ENCODE data around the gene PDHX. TPM values are rescaled to one million over a fixed set of nuclear protein-coding genes. Genes with fewer than 3 reads are reported as not detected.
"Not testable (repeated sequence)": the region's sequence is repeated elsewhere in the genome, so short reads cannot be mapped to it uniquely, and the experiment has no call there.

PDHX gene
- total RNA-seq, 2 donors from 2014 or later: 92.1 to 115 TPM

GRCh38 chr11:34907934-34908593, 8.4 kb upstream of the PDHX start:
- ATAC-seq: no peak
- intact Hi-C loops (cut with DNase I): no loop called here

DNA sequence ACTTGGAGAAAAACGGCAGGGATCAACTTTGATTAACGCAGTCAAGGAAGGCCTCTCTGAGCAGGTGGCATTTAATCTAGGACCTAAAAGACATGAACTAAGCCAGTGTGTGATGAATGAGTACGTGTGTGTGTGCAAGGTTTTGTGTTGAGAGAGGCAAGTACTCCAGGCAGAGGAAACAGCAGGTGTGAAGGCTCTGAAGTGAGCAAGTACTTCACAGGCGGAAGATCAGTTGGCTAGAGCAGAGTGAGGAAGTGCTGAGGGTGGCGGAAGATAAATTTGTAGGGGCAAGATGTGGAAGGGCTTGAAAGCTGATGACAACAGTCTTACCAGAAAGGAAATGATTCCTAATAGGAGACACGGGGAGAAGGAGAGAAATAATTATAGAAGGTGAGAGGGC, 7.0 kb upstream of the PDHX start:
- DNase-seq: no peak
- no peak for ATAC-seq
- intact Hi-C loops (cut with DNase I): no loop called here

More at GRCh38 chr11:34907934-34908593, 8.4 kb upstream of the PDHX start:
- DNase-seq: no peak

- intact Hi-C loops (cut with DNase I): no loop called here
- peak in 1 of 2 donors; percentile 77 for ATAC-seq
- no peak for DNase-seq
These were observed 6.5 kb upstream of the PDHX start for GRCh38 chr11:34909955-34910354.

DNA sequence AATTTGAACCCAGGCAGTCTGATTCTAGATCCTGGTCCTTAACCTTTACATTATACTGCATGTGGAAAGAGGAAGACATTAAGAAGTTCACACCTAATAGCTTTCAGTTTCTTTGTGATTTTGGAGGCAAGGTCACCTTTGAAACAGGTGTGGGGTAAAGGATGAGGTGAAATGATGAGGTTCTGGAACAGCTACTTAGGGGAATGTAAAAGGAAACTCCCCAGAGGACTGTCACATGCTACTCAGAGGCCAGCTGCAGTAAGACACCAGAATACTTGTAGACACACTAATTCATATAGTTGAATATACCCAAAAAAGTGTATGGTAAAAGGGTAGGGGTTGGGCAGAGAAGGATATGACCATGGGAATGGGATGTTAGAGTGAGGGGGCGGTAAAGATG, 5.6 kb upstream of the PDHX start:
- no peak for DNase-seq
- intact Hi-C loops (cut with DNase I): no loop called here
- ATAC-seq: no peak

DNA sequence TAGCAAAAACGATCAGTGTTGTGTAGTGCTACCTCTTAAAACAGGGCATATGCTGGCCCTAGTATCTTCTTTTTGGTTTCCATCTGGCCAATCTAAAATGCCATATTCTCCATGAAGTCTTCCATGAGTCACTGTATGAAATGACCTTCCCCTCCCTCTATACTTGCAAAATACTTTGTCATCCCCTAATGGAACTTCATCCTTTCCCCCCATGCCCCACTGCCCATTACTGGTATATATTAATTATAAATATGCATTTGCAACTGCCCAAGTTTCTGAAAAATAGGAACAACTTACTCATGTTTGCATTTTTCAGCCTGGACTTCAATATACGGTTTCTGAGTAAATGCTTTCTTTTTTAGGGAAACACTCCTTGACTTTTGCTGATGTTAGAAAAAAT, 4.7 kb upstream of the PDHX start:
- intact Hi-C loops (cut with DNase I): no loop called here
- ATAC-seq (no peak), DNase-seq (no peak)

GRCh38 chr11:34913556-34913955, 2.9 kb upstream of the PDHX start:
- not testable (repeated sequence) for ATAC-seq

DNA sequence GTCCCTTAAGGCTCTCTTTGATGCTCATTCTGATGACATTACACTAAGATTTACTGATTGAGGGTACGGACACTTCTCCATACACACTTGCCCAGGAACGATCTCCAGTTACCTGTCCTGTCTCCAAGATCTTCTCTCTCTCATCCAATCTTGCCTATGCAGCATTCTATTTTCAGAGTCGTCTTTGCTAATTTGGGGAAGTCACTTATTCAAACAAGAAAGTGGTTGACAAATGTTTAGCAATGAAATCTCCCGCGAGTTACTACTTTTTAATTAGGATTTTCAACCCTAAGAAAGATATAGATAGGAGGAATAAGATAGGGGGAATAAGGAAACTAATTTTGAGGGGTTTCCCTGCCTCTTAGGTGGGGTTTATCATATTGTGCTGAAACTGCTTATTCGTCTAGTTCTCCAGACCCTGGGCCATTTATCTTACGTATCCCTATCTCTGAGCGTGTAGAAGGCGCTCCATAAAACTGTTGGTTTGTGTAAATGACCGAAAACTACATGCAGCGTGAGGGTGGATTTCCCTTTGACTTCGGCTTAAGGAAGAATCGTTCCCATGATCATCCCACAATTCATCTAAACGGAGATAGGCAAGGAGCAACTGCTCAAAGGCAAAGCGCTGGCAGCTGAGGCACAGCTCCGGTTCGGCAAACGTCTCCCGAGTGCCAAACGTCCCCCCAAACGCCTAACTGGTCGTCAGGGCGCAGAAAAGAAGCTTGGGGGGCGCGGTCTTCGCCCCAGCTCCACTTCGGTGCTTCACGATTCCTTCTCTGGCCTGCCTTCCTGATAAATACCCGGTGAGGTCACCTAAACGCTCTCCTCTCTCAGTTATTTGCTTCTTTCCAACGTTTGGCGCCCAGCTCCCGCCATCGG, 1.0 kb upstream of the PDHX start:
- ATAC-seq (peak; percentile 2 to 4), DNase-seq (no peak)
- intact Hi-C loops (cut with DNase I): no loop called here

More at GRCh38 chr11:34913556-34913955, 2.9 kb upstream of the PDHX start:
- intact Hi-C loops (cut with DNase I); DNase-seq: not testable (repeated sequence)

- ATAC-seq: peak; percentile 13 to 25
- intact Hi-C loops (cut with DNase I): no loop called here
- no peak for DNase-seq
These were observed 689 bp downstream of the PDHX start for GRCh38 chr11:34916843-34917770.

GRCh38 chr11:34921156-34921555, 4.7 kb downstream of the PDHX start:
- DNase-seq (no peak), ATAC-seq (no peak)
- intact Hi-C loops (cut with DNase I): loop anchor here in 1 of 2 donors (10.0 kb wide), 1 partner anchor 474 kb away; no protein-coding TSS in a partner anchor

DNA sequence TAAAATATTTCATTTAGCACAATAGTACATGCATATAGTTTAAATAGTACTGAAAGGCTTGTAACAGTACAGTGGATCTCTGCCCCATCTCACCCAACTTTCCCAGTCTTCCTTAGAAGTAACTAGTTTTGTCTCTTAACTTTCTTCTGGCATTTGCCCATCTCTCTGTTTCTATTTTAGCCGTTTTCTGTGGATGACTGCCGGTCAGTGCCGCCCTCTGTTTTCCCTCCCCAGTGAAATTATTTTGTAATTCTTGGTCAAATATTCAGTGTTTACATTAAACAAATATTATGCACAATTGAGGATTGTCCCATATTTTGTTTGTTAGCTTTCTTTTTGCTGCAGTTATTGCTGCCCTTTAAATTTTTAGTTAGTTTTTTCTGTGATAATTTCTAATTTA, 8.3 kb downstream of the PDHX start:
- DNase-seq (no peak), ATAC-seq (no peak)
- intact Hi-C loops (cut with DNase I): loop anchor here in 1 of 2 donors (10.0 kb wide), 1 partner anchor 470 kb away; no protein-coding TSS in a partner anchor

GRCh38 chr11:34926101-34926830, 9.8 kb downstream of the PDHX start:
- DNase-seq (no peak), ATAC-seq (peak; percentile 72)
- intact Hi-C loops (cut with DNase I): loop anchor here (2.0 to 10.0 kb wide), 3 partner anchors 313 to 469 kb away; no protein-coding TSS in a partner anchor

DNA sequence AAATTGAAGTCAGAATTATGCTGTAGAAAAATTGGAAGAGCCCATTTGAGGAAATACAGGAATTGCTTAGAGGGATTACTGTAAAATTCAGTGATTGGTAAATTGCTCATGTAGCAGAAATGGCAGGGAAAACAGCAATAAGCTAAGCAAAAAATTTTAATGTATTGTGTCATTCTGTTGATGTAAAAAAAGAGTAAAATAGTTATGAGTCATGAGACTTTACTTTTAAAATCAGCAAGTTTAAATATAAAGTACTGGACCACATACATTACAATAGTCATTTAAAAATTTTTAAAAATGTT, 10.4 kb downstream of the PDHX start:
- intact Hi-C loops (cut with DNase I): loop anchor here (2.0 to 10.0 kb wide), 3 partner anchors 312 to 468 kb away; no protein-coding TSS in a partner anchor
- no peak for ATAC-seq
- DNase-seq: no peak

DNA sequence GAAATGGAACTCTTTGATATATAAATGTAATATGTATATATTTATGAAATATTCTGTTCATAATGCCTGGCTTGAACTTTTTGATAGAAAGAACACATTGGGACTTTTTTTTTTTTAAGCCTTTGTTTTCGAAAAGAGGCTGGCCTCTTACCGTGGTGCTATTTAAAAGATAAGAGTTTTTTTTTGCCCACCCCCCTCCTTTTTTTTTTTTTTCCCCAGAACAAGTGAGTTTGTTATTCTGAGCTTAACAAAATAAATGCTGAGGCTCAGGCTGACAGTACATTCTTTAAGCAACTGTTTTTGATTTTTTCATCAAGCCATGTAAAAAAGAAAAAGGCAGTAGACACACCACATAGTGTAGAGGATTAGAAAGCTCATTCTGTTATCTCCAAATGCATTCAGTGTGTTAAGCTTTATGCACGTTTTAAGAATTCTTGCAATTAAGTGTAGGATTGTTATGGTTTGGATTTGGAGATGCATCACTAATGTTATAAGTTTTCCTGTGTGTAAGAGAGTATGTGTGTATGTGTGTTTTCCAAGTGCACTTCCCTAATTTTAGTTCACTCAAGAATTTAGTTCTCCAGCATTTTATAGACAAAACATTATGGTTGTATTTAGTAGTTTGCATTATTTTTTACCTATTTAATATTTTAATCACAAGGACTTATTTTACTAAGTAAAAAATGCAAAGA, 12.0 kb downstream of the PDHX start:
- intact Hi-C loops (cut with DNase I): loop anchor here in 1 of 2 donors (10.0 kb wide), 1 partner anchor 466 kb away; no protein-coding TSS in a partner anchor
- ATAC-seq: no peak
- DNase-seq: no peak

- intact Hi-C loops (cut with DNase I): loop anchor here in 1 of 2 donors (10.0 kb wide), 1 partner anchor 466 kb away; no protein-coding TSS in a partner anchor
- DNase-seq: no peak
- ATAC-seq: no peak
These were observed 12.7 kb downstream of the PDHX start for GRCh38 chr11:34928960-34929680.

GRCh38 chr11:34929794-34930763, 13.7 kb downstream of the PDHX start:
- no peak for DNase-seq
- ATAC-seq: no peak
- intact Hi-C loops (cut with DNase I): loop anchor here (10.0 kb wide), 2 partner anchors 65 to 465 kb away; no protein-coding TSS in a partner anchor

Data from left cardiac atrium (tissue), 4 donors.